ENCODE results near the gene GPR173.

GRCh38 chrX:53094582-53094905, 46.0 kb downstream of the GPR173 start:
- TF ChIP-seq ZNF274 (IDR thresholded peaks at IDR 0.05; ENCODE audit: low read depth, low read length) (no peak), YY1 (IDR thresholded peaks at IDR 0.05; ENCODE audit: insufficient read depth, insufficient read length) (no peak), SUZ12 (IDR thresholded peaks at IDR 0.05; ENCODE audit: extremely low read depth, insufficient read depth, insufficient read length) (no peak)

Measured in NT2/D1 (cell line).